Forelimb muscle (tissue), 1 donor: ENCODE results near the gene P2RY4. TPM values are rescaled to one million over a fixed set of nuclear protein-coding genes. Genes with fewer than 3 reads are reported as not detected.
"Not testable (repeated sequence)": the region's sequence is repeated elsewhere in the genome, so short reads cannot be mapped to it uniquely, and the experiment has no call there.

Experiments
- DNase-seq: peaks from one replicate; pipeline ENCODE4 v3.0.0-alpha.2; 2013; ENCODE audit warnings: low read depth
- polyA plus RNA-seq: library from polyadenylated mRNA; unstranded; fragments of 120-200 nt; gene quantifications from one replicate; pipeline ENCODE4 v1.2.1, GENCODE V29; 2013; ENCODE audit not compliant: insufficient read length

Gene P2RY4
- polyA plus RNA-seq, 1 donor, result 0.25 TPM

- not testable (repeated sequence) for DNase-seq
These were observed 16.4 kb downstream of the P2RY4 start for GRCh38 chrX:70243601-70244000.

DNA sequence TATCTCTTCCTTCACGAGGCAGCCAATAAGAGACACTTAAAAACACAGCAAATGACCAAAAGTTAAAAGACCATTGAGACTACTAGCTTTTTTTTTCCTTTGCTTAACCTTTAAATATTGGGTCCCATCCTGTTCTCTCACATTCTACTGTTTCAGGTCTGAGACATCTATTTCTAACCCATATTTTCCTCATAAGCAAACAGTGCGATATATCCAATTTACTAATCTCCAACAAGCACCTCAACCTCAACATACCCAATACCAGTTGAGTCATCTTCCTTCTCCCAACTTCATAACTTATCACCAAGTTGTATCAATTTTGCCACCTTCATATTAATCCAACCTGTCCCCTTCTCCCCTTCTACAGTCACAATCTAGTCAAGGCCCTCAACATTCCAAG, 18.5 kb downstream of the P2RY4 start:
- DNase-seq, result no peak

- DNase-seq, result no peak
These were observed 19.3 kb downstream of the P2RY4 start for GRCh38 chrX:70240751-70241150.

DNA sequence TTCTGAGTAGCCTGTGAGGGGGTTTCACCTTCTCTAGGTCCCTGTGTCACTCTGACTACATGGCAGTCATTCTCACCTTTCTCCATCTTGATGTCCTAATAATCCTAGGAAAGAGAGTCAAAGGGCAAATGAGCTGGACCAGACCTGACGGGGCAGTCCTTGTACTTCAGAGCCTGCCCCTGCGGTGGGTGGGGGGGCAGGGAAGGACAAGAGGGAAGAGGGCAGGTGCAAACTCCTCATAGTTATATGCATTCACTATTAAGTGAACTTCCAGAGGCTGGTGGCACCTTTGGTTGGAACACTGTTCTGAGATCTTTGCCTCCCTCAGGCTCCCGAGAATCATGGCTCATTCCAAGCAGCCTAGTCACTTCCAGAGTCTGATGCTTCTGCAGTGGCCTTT, 25.6 kb downstream of the P2RY4 start, which contains the start of gene AWAT1:
Gene AWAT1, plus strand, starts transcription at position 301 of the 400 bp plus-strand sequence. Its CDS starts 41 bp downstream, at position 342.
- DNase-seq, result no peak

DNA sequence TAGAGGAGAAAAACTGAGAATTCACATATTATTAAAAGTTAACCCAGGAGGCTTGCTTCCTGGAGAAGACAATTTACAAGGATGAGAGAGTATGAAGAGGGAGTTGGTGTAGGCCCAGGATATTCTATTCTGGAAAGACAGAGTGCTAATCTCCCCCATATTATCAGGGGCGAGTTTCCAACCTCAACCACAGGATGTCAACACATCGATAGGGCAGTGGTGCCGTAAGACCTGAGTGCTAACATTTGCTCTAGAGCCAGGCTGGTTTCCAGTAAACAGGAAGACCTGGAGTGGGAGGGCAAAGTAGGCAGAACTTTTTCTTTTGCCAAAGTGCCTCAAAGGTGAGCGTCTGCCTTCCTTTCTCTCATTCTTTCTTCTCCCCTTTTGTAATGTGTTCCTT, 28.3 kb downstream of the P2RY4 start:
- no peak for DNase-seq

GRCh38 chrX:70226687-70227086, 33.3 kb downstream of the P2RY4 start:
- no peak for DNase-seq

DNA sequence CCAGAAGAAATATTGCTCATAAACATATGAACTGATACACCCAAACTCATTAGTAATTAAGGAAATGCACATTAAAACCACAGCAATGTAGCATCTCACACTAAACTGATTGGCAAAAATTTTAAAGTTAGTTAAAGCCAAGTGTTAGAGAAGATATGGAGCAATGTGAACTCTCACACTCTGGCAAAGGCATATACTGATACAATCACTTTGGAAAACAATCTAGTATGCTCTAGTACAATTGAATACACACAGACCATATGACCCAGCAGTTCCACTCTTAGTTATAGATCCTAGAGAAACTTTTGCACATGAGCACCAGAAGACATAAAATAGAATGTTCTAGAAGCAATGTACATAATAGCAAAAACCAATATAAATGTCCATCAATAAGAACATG, 34.0 kb downstream of the P2RY4 start:
- DNase-seq, result no peak

DNA sequence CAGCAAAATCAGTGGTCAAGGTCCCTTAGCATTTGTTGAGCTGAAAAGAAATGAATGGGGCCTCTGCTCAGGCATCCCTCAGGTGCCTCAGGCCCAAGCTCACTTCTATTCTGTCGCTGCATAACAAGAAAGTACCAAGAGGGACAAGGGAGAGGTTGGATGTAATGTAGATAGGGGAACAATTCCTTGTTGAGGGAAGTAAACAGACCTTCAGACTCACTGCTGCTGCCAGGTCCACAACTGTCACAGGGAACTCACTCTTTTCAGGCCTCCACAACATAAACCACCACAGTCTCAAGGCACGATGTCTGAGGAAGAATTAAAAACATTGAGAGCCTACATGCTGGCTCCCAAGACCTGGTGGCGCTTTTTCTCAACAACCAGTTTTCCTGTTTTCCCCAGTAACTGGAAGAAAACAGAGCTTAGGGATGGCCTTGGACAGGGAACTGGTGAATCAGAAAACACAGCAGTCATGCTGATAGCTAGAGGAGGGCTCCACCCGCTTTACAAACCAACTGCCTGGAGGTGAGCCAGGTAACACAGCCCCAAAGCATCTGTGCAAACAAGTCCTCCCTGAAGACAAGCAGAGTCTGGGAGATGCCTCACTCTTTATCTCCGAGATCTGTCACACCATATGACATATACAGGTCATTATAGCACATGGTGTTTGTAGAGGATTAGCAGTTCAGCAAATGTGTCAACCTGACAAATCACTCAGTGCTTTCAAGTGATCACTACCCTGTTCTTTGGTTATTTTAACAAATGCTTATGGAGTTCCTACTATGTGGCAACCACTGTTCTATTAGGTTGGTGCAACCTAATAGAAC, 39.9 kb downstream of the P2RY4 start:
- DNase-seq, result no peak

GRCh38 chrX:70209570-70209969, 50.4 kb downstream of the P2RY4 start:
- DNase-seq, result not testable (repeated sequence)

DNA sequence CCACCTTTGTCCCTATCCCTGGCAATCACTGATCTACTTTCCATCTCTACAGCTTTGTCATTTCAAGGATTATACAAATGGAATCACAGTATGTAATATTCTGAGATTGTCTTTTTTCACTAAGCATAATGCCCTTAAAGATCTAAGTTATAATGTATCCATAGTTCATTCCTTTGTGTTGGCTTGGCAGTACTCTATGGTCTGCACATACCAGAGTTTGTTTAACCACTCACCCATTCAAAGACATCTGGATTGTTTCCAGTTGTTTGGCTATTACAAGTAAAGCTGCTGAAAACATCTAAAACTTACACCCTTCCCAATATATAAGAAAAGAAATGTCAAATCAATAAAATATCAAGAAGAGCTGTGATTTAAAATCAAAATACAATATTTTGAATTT, 51.5 kb downstream of the P2RY4 start:
- DNase-seq, result no peak

Other genes with a start within 250 kb of the P2RY4 start
- not detected for gene AWAT2, start 210.3 kb downstream of the P2RY4 start, polyA plus RNA-seq
- not detected for gene OTUD6A, start 197.7 kb downstream of the P2RY4 start, polyA plus RNA-seq
- 132 TPM for gene IGBP1, start 126.8 kb downstream of the P2RY4 start, polyA plus RNA-seq
- not detected for gene DGAT2L6, start 82.7 kb downstream of the P2RY4 start, polyA plus RNA-seq
- gene AWAT1, start 25.5 kb downstream of the P2RY4 start, polyA plus RNA-seq, result not detected
- 0.43 TPM for gene ARR3, start 8.1 kb upstream of the P2RY4 start, polyA plus RNA-seq
- 0.68 TPM for gene RAB41, start 22.0 kb upstream of the P2RY4 start, polyA plus RNA-seq
- gene PDZD11, start 29.7 kb upstream of the P2RY4 start, polyA plus RNA-seq, result 36.0 TPM
- 5.5 TPM for gene KIF4A, start 29.9 kb upstream of the P2RY4 start, polyA plus RNA-seq
- gene GDPD2, start 163.1 kb upstream of the P2RY4 start, polyA plus RNA-seq, result 0.56 TPM
- 4.9 TPM for gene DLG3, start 184.6 kb upstream of the P2RY4 start, polyA plus RNA-seq